Stomach (tissue), 4 donors: ENCODE results near the gene SFXN1.

Experiments
- EP300 ChIP-seq: sonication (generic); formaldehyde crosslinking; IDR thresholded peaks from one replicate; pipeline ENCODE4 v1.6.1; 2017; ENCODE audit warnings: antibody characterized with exemption
- POLR2A ChIP-seq, 4 donors: fragments of 450-650 bp; IDR thresholded peaks; one replicate each; pipeline ENCODE4 v1.6.1; 2016; ENCODE audit warnings: antibody characterized with exemption in 4 of 4, control low read depth in 2 of 4, mild to moderate bottlenecking in 1 of 4, moderate library complexity in 1 of 4
- POLR2AphosphoS5 ChIP-seq, 3 donors: sonication (generic); formaldehyde crosslinking; IDR thresholded peaks; one replicate each; pipeline ENCODE4 v1.6.1; 2016; ENCODE audit warnings: antibody characterized with exemption in 3 of 3
- TF ChIP-seq, protein P1 (sequence below), 7 experiments: fragments of 450-650 bp in 4 of 7; fragments of 200-600 bp in 3 of 7; sonication (generic) in 3 of 7; IDR thresholded peaks; one replicate each; pipeline ENCODE4 v1.5.1; 2016 to 2019; ENCODE audit warnings: antibody characterized with exemption in 7 of 7, control low read depth in 2 of 7, mild to moderate bottlenecking in 1 of 7

DNA sequence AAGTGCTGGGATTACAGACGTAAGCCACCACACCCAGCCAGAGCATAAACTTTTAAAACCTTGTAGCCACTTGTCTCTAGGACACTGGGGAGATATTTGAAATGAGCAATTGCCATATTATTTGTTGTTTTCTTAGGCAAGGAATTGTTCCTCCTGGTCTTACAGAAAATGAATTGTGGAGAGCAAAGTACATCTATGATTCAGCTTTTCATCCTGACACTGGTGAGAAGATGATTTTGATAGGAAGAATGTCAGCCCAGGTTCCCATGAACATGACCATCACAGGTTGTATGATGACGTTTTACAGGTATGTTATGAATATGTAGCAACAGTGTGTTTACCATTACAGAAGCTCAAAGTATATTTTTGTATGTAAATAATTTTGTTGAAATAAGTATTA lies 30.5 kb downstream of the SFXN1 start:
- no peak for TF ChIP-seq POLR2A (IDR thresholded peaks at IDR 0.05)
- TF ChIP-seq, protein P1, sequence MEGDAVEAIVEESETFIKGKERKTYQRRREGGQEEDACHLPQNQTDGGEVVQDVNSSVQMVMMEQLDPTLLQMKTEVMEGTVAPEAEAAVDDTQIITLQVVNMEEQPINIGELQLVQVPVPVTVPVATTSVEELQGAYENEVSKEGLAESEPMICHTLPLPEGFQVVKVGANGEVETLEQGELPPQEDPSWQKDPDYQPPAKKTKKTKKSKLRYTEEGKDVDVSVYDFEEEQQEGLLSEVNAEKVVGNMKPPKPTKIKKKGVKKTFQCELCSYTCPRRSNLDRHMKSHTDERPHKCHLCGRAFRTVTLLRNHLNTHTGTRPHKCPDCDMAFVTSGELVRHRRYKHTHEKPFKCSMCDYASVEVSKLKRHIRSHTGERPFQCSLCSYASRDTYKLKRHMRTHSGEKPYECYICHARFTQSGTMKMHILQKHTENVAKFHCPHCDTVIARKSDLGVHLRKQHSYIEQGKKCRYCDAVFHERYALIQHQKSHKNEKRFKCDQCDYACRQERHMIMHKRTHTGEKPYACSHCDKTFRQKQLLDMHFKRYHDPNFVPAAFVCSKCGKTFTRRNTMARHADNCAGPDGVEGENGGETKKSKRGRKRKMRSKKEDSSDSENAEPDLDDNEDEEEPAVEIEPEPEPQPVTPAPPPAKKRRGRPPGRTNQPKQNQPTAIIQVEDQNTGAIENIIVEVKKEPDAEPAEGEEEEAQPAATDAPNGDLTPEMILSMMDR (IDR thresholded peaks at IDR 0.05): no peak
- no peak for TF ChIP-seq POLR2AphosphoS5 (IDR thresholded peaks at IDR 0.05)
- no peak for TF ChIP-seq EP300
